BE2C (cell line): ENCODE data around the gene MAP4K1.
A peak's percentile ranks its signal among the peaks of the same experiment; 100 is the strongest.

Experiments
- DNase-seq: peaks from one replicate; pipeline ENCODE4 v3.0.0-alpha.2; 2020
- H3K27me3 ChIP-seq: fragments of 250-450 bp; sonication (Bioruptor Pico); 2 replicates; pipeline ENCODE4 v1.5.1; 2020; ENCODE audit warnings: mild to moderate bottlenecking
- H3K36me3 ChIP-seq: fragments of 250-450 bp; sonication (Bioruptor Pico); 2 replicates; pipeline ENCODE4 v1.5.1; 2020; ENCODE audit warnings: mild to moderate bottlenecking
- H3K4me1 ChIP-seq: fragments of 250-450 bp; sonication (Bioruptor Pico); 2 replicates; pipeline ENCODE4 v1.5.1; 2020
- H3K4me3 ChIP-seq: 2 replicates; pipeline ENCODE4 v1.5.1; 2011; ENCODE audit warnings: low read depth, low read length
- H3K9me3 ChIP-seq: fragments of 250-450 bp; sonication (Bioruptor Pico); 2 replicates; pipeline ENCODE4 v1.5.1; 2020
- CTCF ChIP-seq: IDR thresholded peaks from 2 replicates; pipeline ENCODE4 v1.5.1; 2012; ENCODE audit warnings: mild to moderate bottlenecking, low read depth, low read length

Gene MAP4K1

GRCh38 chr19:38640368-38640767 lies 22.6 kb upstream of the MAP4K1 start:
- Histone ChIP-seq H3K36me3 (peaks cover 17% of the 10 kb centered on the region), H3K4me1 (no peaks in the 10 kb centered on the region), H3K9me3 (no peaks in the 10 kb centered on the region), H3K27me3 (no peaks in the 10 kb centered on the region), H3K4me3 (no peak overlapping the region)
- no peak for TF ChIP-seq CTCF
- no peak for DNase-seq

- DNase-seq: no peak
- Histone ChIP-seq H3K4me1 (no peaks in the 10 kb centered on the region), H3K4me3 (no peak overlapping the region), H3K27me3 (no peaks in the 10 kb centered on the region), H3K36me3 (peaks cover 24% of the 10 kb centered on the region), H3K9me3 (no peaks in the 10 kb centered on the region)
- TF ChIP-seq CTCF: no peak
These were observed 21.9 kb upstream of the MAP4K1 start for GRCh38 chr19:38639679-38640078.

- Histone ChIP-seq H3K4me1 (no peaks in the 10 kb centered on the region), H3K36me3 (peaks cover 24% of the 10 kb centered on the region), H3K4me3 (no peak overlapping the region), H3K27me3 (no peaks in the 10 kb centered on the region), H3K9me3 (no peaks in the 10 kb centered on the region)
- DNase-seq: no peak
- TF ChIP-seq CTCF: no peak
These were observed 20.7 kb upstream of the MAP4K1 start for GRCh38 chr19:38638461-38638860.

GRCh38 chr19:38635483-38636399 lies 18.0 kb upstream of the MAP4K1 start:
- no peaks in the 10 kb centered on the region for H3K27me3 ChIP-seq
- no peaks in the 10 kb centered on the region for H3K9me3 ChIP-seq
- H3K4me1 ChIP-seq: no peaks in the 10 kb centered on the region
- TF ChIP-seq CTCF: no peak
- H3K4me3 ChIP-seq: no peak overlapping the region
- peaks cover 43% of the 10 kb centered on the region for H3K36me3 ChIP-seq
- no peak for DNase-seq

GRCh38 chr19:38634757-38635482 lies 17.2 kb upstream of the MAP4K1 start:
- Histone ChIP-seq H3K4me1 (no peaks in the 10 kb centered on the region), H3K9me3 (no peaks in the 10 kb centered on the region), H3K36me3 (peaks cover 47% of the 10 kb centered on the region), H3K4me3 (no peak overlapping the region), H3K27me3 (no peaks in the 10 kb centered on the region)
- TF ChIP-seq CTCF: peak; percentile 94
- DNase-seq: peak; percentile 78
